Fibroblast of lung (primary cell): ENCODE measurements around the gene MYO10. TPM values are rescaled to one million over a fixed set of nuclear protein-coding genes. Genes with fewer than 3 reads are reported as not detected.
A peak's percentile ranks its signal among the peaks of the same experiment; 100 is the strongest.

Experiments used
- DNase-seq, 2 donors: peaks; one replicate each; pipeline versions ENCODE4 v3.0.0 to v3.0.0-alpha.2; 2010; ENCODE audit warnings: low read depth in 2 of 2
- H2AFZ ChIP-seq: 2 replicates; pipeline ENCODE4 v1.5.1; 2012; ENCODE audit warnings: low read length, control low read depth, inconsistent platforms
- H3K27ac ChIP-seq: 2 replicates; pipeline ENCODE4 v1.5.1; 2011; ENCODE audit warnings: low read length, control low read depth; ENCODE audit not compliant: insufficient read depth
- H3K27me3 ChIP-seq: 2 replicates; pipeline ENCODE4 v1.5.1; 2011; ENCODE audit warnings: mild to moderate bottlenecking, low read length; ENCODE audit not compliant: control insufficient read depth, insufficient read depth
- H3K36me3 ChIP-seq: 2 replicates; pipeline ENCODE4 v1.5.1; 2011; ENCODE audit warnings: low read length; ENCODE audit not compliant: control insufficient read depth, insufficient read depth
- H3K4me1 ChIP-seq: 2 replicates; pipeline ENCODE4 v1.5.1; 2011; ENCODE audit warnings: low read length; ENCODE audit not compliant: control insufficient read depth, insufficient read depth; ENCODE audit errors: extremely low read depth
- H3K4me2 ChIP-seq: 2 replicates; pipeline ENCODE4 v1.5.1; 2011; ENCODE audit warnings: low read length, control low read depth; ENCODE audit not compliant: insufficient read depth; ENCODE audit errors: extremely low read depth
- H3K4me3 ChIP-seq, 4 experiments: fragments of 200-600 bp in 1 of 4; sonication (generic) in 1 of 4; replicated peaks in 1 of 4; 2 replicates each; pipeline ENCODE4 v1.5.1; 2011 to 2016; ENCODE audit warnings: low read length in 4 of 4, low read depth in 3 of 4, mild to moderate bottlenecking in 3 of 4, control low read depth in 2 of 4, inconsistent platforms in 1 of 4, mixed read lengths in 1 of 4; ENCODE audit not compliant: insufficient read depth in 1 of 4; ENCODE audit errors: control extremely low read depth in 1 of 4
- H3K79me2 ChIP-seq: 2 replicates; pipeline ENCODE4 v1.5.1; 2012; ENCODE audit warnings: mild to moderate bottlenecking, low read length, inconsistent platforms; ENCODE audit not compliant: control insufficient read depth, insufficient read depth
- H3K9ac ChIP-seq: 2 replicates; pipeline ENCODE4 v1.5.1; 2011; ENCODE audit warnings: mild to moderate bottlenecking, low read length, control low read depth; ENCODE audit not compliant: insufficient read depth
- H3K9me3 ChIP-seq: 2 replicates; pipeline ENCODE4 v1.5.1; 2012; ENCODE audit warnings: low read depth, low read length; ENCODE audit not compliant: control insufficient read depth, insufficient read depth
- H4K20me1 ChIP-seq: 2 replicates; pipeline ENCODE4 v1.5.1; 2011; ENCODE audit warnings: low read length; ENCODE audit not compliant: control insufficient read depth, insufficient read depth; ENCODE audit errors: extremely low read depth
- EZH2 ChIP-seq: IDR thresholded peaks from 2 replicates; pipeline ENCODE4 v1.5.1; 2012; ENCODE audit warnings: low read length, control low read depth, mild to moderate bottlenecking; ENCODE audit errors: missing control alignments
- polyA plus RNA-seq, 2 donors: library from polyadenylated mRNA; depleted of rRNA in 1 of 2; stranded (reverse) in 1 of 2; unstranded in 1 of 2; fragments of >200 nt; gene quantifications; 2 replicates each; pipeline ENCODE4 v1.2.1, GENCODE V29; 2011 to 2012; ENCODE audit warnings: missing spikeins in 1 of 2
- total RNA-seq: library from RNA; depleted of rRNA; stranded (reverse); fragments of >200 nt; gene quantifications from 2 replicates; pipeline ENCODE4 v1.2.1, GENCODE V29; 2014
- TF ChIP-seq, protein P1 (sequence below), 2 donors: IDR thresholded peaks in 1 of 2; conservative IDR thresholded peaks in 1 of 2; 1 replicate in 1 of 2; 2 replicates in 1 of 2; pipeline ENCODE4 v1.5.1; 2011 to 2012; ENCODE audit warnings: low read length in 2 of 2, control low read depth in 1 of 2, inconsistent platforms in 1 of 2, low read depth in 1 of 2, mild to moderate bottlenecking in 1 of 2

Gene MYO10
- total and polyA plus RNA-seq, 2 donors (not counting 1 experiment from before 2014, with no cell fraction given), result 16.6 to 82.2 TPM

DNA sequence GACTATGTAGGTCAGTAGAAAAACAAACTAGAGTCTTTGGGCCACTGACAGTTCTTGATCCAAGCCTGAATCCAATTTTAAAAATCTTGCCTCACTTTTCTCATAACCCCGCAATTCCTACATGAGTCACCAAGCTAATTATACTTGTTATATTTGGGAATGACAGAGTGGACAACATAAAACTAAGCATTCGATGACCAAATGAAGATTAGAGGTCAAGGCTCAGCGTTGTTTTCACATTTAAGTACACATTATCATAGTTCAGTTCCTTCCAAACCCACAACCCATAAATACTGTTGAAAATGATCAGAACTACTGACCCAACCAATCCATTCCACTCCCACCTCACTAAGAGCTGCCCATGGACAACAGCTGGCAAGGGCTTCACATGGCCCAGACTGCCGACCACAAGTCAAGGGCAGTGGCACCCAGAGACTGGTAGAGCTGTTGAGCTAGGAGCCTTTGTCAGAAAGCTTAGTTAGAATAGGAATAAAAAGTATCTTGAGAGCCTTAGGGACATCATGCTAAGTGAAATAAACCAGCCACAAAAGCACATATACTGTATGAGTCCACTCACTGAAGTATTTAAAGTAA is 64.2 kb downstream of the MYO10 start:
- Histone ChIP-seq H3K4me1 (peaks cover 16% of the 10 kb centered on the region), H4K20me1 (no peaks in the 10 kb centered on the region), H2AFZ (no peak overlapping the region), H3K9ac (no peak overlapping the region), H3K27ac (peak overlapping the region; percentile 73), H3K4me3 (no peak overlapping the region), H3K79me2 (peaks cover 49% of the 10 kb centered on the region), H3K27me3 (no peaks in the 10 kb centered on the region), H3K9me3 (no peaks in the 10 kb centered on the region), H3K4me2 (peak overlapping the region; percentile 51), H3K36me3 (peaks cover 1% of the 10 kb centered on the region)
- DNase-seq, result peak; percentile 82 to 94
- TF ChIP-seq, protein P1, sequence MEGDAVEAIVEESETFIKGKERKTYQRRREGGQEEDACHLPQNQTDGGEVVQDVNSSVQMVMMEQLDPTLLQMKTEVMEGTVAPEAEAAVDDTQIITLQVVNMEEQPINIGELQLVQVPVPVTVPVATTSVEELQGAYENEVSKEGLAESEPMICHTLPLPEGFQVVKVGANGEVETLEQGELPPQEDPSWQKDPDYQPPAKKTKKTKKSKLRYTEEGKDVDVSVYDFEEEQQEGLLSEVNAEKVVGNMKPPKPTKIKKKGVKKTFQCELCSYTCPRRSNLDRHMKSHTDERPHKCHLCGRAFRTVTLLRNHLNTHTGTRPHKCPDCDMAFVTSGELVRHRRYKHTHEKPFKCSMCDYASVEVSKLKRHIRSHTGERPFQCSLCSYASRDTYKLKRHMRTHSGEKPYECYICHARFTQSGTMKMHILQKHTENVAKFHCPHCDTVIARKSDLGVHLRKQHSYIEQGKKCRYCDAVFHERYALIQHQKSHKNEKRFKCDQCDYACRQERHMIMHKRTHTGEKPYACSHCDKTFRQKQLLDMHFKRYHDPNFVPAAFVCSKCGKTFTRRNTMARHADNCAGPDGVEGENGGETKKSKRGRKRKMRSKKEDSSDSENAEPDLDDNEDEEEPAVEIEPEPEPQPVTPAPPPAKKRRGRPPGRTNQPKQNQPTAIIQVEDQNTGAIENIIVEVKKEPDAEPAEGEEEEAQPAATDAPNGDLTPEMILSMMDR (conservative IDR thresholded peaks at IDR 0.05 in 1 of 2, IDR thresholded peaks at IDR 0.05 in 1 of 2; ENCODE audit: low read depth in 1 of 2, low read length in 2 of 2), result no peak
- TF ChIP-seq EZH2, result no peak

DNA sequence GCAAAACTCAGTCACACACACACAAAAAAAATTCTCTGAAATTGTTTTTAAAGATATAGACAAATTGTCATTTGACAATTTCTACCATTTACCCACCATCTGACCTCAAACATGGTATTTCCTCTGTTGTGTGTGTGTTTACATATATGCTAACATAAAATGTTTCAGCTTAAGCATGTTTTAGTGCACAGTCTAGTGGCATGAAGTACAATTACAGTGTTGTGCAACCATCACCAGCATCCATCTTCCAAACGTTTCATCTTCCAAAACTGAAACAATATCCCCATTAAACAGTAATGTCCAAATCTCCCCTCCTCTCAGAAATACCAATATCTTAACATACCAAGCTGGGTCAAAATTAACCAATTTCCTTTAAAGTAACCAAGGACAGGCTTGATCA is 65.2 kb downstream of the MYO10 start:
- H3K79me2 ChIP-seq, result peaks cover 55% of the 10 kb centered on the region
- H3K27me3 ChIP-seq, result no peaks in the 10 kb centered on the region
- H3K36me3 ChIP-seq, result peaks cover 1% of the 10 kb centered on the region
- H3K4me3 ChIP-seq, result no peak overlapping the region
- peak in 1 of 2 donors; percentile 57 for DNase-seq
- H3K9me3 ChIP-seq, result no peaks in the 10 kb centered on the region
- peak overlapping the region; percentile 73 for H3K27ac ChIP-seq
- H3K4me2 ChIP-seq, result no peak overlapping the region
- no peak overlapping the region for H2AFZ ChIP-seq
- no peak overlapping the region for H3K9ac ChIP-seq
- peaks cover 16% of the 10 kb centered on the region for H3K4me1 ChIP-seq
- no peak for TF ChIP-seq EZH2
- TF ChIP-seq, protein P1 (conservative IDR thresholded peaks at IDR 0.05 in 1 of 2, IDR thresholded peaks at IDR 0.05 in 1 of 2; ENCODE audit: low read depth in 1 of 2, low read length in 2 of 2), result peak in 1 of 2 donors; percentile 25
- H4K20me1 ChIP-seq, result no peaks in the 10 kb centered on the region

DNA sequence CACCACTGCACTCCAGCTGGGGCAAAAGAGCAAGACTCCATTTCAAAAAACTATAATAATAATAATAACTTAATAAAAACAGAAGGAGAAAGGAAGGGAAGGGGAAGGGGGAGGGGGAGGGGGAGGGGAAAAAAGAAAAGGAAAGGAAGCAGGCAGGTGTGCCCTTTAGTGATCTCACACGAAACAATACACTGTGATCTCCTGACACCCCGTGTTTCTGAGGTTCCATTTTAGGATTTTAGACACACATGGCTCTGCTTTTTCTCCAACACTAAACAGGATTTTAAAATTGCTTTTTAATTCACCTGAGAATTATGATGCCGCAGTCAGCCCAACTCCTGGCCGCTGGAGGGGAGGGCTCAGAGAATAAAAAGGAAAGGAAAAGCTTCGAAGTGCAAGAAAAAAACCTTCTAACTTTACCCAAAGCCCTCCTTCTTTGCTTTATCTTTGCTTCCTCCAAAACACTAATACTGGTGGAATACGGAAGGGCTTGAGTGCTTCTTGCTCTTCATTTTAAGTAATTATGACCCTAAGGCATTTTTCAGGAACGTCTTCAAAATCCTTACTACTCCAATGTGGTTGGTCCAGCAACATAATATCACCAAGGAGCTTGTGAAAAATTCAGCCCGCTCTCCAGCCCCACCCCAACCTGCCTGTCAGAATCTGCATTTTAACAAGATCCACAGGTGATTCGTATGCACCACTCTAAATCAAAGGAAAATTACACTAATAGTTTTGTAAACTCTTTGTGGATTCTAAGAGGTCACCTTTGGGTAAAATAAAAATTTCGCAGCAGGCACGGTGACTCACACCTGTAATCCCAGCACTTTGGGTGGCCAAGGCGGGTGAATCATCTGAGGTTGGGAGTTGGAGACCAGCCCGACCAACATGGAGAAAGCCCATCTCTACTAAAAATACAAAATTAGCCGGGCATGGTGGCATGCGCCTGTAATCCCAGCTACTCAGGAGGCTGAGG is 66.0 kb downstream of the MYO10 start:
- Histone ChIP-seq H3K27me3 (no peaks in the 10 kb centered on the region), H3K36me3 (no peaks in the 10 kb centered on the region), H3K27ac (no peak overlapping the region), H4K20me1 (no peaks in the 10 kb centered on the region), H3K4me1 (peaks cover 16% of the 10 kb centered on the region), H3K9me3 (no peaks in the 10 kb centered on the region), H2AFZ (no peak overlapping the region), H3K4me2 (no peak overlapping the region), H3K4me3 (no peak overlapping the region), H3K79me2 (peaks cover 55% of the 10 kb centered on the region), H3K9ac (no peak overlapping the region)
- DNase-seq, result peak in 1 of 2 donors; percentile 80
- TF ChIP-seq, protein P1 (conservative IDR thresholded peaks at IDR 0.05 in 1 of 2, IDR thresholded peaks at IDR 0.05 in 1 of 2; ENCODE audit: low read depth in 1 of 2, low read length in 2 of 2), result no peak
- no peak for TF ChIP-seq EZH2
